OCI-LY7 (cell line): Measurements from ENCODE around the gene IFIT1B.

ENCODE experiments used
- EZH2phosphoT487 ChIP-seq: fragments of 200-600 bp; sonication (generic); IDR thresholded peaks from 2 replicates; pipeline ENCODE4 v1.6.1; 2018; ENCODE audit warnings: low read depth, borderline replicate concordance, mild to moderate bottlenecking, mixed run types, antibody characterized with exemption, low read length, moderate library complexity, mixed read lengths
- TF ChIP-seq, protein P1 (sequence below): fragments of 200-600 bp; sonication (generic); conservative IDR thresholded peaks from 2 replicates; pipeline ENCODE4 v1.5.1; 2014; ENCODE audit warnings: mild to moderate bottlenecking, antibody characterized with exemption, low read length, moderate library complexity, mixed read lengths

DNA sequence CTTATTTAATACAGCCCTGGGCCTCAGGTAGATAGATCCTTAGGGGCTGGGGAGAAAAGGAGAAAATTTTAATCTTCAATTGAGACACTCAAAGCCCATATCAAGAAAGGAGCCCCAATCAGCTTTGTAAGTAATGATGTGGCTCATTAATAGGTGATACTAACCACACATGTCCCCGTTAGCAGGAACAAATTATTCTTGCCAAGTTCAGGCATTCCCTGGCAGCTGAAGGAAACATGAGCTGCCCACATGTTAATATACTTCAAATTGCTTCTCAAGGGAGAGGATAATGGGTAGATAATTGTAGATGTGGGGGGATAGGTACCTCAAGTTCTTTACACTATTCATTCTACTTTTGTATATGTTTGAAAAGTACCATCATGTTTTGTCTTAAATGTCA lies 51.0 kb downstream of the IFIT1B start:
- no peak for TF ChIP-seq EZH2phosphoT487
- TF ChIP-seq, protein P1, sequence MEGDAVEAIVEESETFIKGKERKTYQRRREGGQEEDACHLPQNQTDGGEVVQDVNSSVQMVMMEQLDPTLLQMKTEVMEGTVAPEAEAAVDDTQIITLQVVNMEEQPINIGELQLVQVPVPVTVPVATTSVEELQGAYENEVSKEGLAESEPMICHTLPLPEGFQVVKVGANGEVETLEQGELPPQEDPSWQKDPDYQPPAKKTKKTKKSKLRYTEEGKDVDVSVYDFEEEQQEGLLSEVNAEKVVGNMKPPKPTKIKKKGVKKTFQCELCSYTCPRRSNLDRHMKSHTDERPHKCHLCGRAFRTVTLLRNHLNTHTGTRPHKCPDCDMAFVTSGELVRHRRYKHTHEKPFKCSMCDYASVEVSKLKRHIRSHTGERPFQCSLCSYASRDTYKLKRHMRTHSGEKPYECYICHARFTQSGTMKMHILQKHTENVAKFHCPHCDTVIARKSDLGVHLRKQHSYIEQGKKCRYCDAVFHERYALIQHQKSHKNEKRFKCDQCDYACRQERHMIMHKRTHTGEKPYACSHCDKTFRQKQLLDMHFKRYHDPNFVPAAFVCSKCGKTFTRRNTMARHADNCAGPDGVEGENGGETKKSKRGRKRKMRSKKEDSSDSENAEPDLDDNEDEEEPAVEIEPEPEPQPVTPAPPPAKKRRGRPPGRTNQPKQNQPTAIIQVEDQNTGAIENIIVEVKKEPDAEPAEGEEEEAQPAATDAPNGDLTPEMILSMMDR, result no peak
